ENCODE results near the gene TRPV4. TPM values are rescaled to one million over a fixed set of nuclear protein-coding genes. Genes with fewer than 3 reads are reported as not detected.

The TRPV4 gene
- total RNA-seq, 1 donor from 2014 or later: not detected

- FAIRE-seq (no peak), DNase-seq (ENCODE audit: low spot score in 2 of 2) (no peak)
These were observed 66.9 kb downstream of the TRPV4 start for GRCh38 chr12:109766251-109766778.

GRCh38 chr12:109765446-109765810 is 67.8 kb downstream of the TRPV4 start:
- no peak for FAIRE-seq
- DNase-seq (ENCODE audit: low spot score in 2 of 2): no peak

- FAIRE-seq: no peak
- DNase-seq (ENCODE audit: low spot score in 2 of 2): no peak
These were observed 68.3 kb downstream of the TRPV4 start for GRCh38 chr12:109764776-109765445.

- no peak for FAIRE-seq
- no peak for DNase-seq (ENCODE audit: low spot score in 2 of 2)
These were observed 69.1 kb downstream of the TRPV4 start for GRCh38 chr12:109764123-109764522.

- DNase-seq (ENCODE audit: low spot score in 2 of 2) (no peak), FAIRE-seq (no peak)
These were observed 69.9 kb downstream of the TRPV4 start for GRCh38 chr12:109763201-109763841.

GRCh38 chr12:109762673-109763191 is 70.5 kb downstream of the TRPV4 start:
- FAIRE-seq: no peak
- no peak for DNase-seq (ENCODE audit: low spot score in 2 of 2)

- FAIRE-seq (no peak), DNase-seq (ENCODE audit: low spot score in 2 of 2) (no peak)
These were observed 71.0 kb downstream of the TRPV4 start for GRCh38 chr12:109762071-109762672.

GRCh38 chr12:109760930-109761921 is 72.0 kb downstream of the TRPV4 start:
- no peak for FAIRE-seq
- DNase-seq (ENCODE audit: low spot score in 2 of 2): no peak

GRCh38 chr12:109760031-109760929 is 72.9 kb downstream of the TRPV4 start:
- no peak for DNase-seq (ENCODE audit: low spot score in 2 of 2)
- FAIRE-seq: no peak

- DNase-seq (ENCODE audit: low spot score in 2 of 2): no peak
- no peak for FAIRE-seq
These were observed 73.6 kb downstream of the TRPV4 start for GRCh38 chr12:109759595-109759994.

GRCh38 chr12:109758426-109759420 is 74.5 kb downstream of the TRPV4 start:
- DNase-seq (ENCODE audit: low spot score in 2 of 2) (no peak), FAIRE-seq (no peak)

- FAIRE-seq (no peak), DNase-seq (ENCODE audit: low spot score in 2 of 2) (no peak)
These were observed 75.4 kb downstream of the TRPV4 start for GRCh38 chr12:109757671-109758265.

GRCh38 chr12:109756457-109756856 is 76.7 kb downstream of the TRPV4 start:
- DNase-seq (ENCODE audit: low spot score in 2 of 2): no peak
- FAIRE-seq: no peak

GRCh38 chr12:109753959-109754358 is 79.2 kb downstream of the TRPV4 start:
- FAIRE-seq: no peak
- no peak for DNase-seq (ENCODE audit: low spot score in 2 of 2)

- FAIRE-seq: no peak
These were observed 80.2 kb downstream of the TRPV4 start for GRCh38 chr12:109753054-109753401.

GRCh38 chr12:109752117-109753053 is 80.8 kb downstream of the TRPV4 start:
- FAIRE-seq (no peak), DNase-seq (ENCODE audit: low spot score in 2 of 2) (no peak)

More at GRCh38 chr12:109753054-109753401, 80.2 kb downstream of the TRPV4 start:
- no peak for DNase-seq (ENCODE audit: low spot score in 2 of 2)
